H1 (cell line): ENCODE measurements around the gene UFSP1. TPM values are rescaled to one million over a fixed set of nuclear protein-coding genes. Genes with fewer than 3 reads are reported as not detected.

Source experiments
- BRCA1 ChIP-seq: IDR thresholded peaks from 2 replicates; pipeline ENCODE4 v1.6.1; 2012; ENCODE audit warnings: low read depth, low read length, improper control_type of control experiment
- CHD1 ChIP-seq: IDR thresholded peaks from 2 replicates; pipeline ENCODE4 v1.6.1; 2012; ENCODE audit warnings: low read depth, low read length, improper control_type of control experiment
- EGR1 ChIP-seq: IDR thresholded peaks from 2 replicates; pipeline ENCODE4 v1.6.1; 2011; ENCODE audit warnings: low read depth, low read length, borderline replicate concordance
- FOSL1 ChIP-seq: IDR thresholded peaks from 2 replicates; pipeline ENCODE4 v1.6.1; 2011; ENCODE audit warnings: mild to moderate bottlenecking, low read depth, low read length, moderate library complexity; ENCODE audit not compliant: insufficient read depth
- HDAC6 ChIP-seq: IDR thresholded peaks from one replicate; pipeline ENCODE4 v1.7.1; 2012; ENCODE audit warnings: low read depth, mild to moderate bottlenecking, inconsistent platforms, low read length, moderate library complexity
- KDM5A ChIP-seq: fragments of 200-600 bp; IDR thresholded peaks from 2 replicates; pipeline ENCODE4 v1.7.1; 2012; ENCODE audit warnings: mild to moderate bottlenecking, low read length, inconsistent platforms, mixed read lengths
- SAP30 ChIP-seq: fragments of 300-600 bp; sonication (generic); IDR thresholded peaks from 2 replicates; pipeline ENCODE4 v1.7.1; 2012; ENCODE audit warnings: low read length, moderate library complexity, mild to moderate bottlenecking, inconsistent platforms; ENCODE audit not compliant: insufficient read depth, insufficient replicate concordance
- polyA plus RNA-seq, 7 experiments: library from polyadenylated mRNA; depleted of rRNA in 3 of 7; stranded (reverse) in 5 of 7; unstranded in 2 of 7; fragments of >200 nt in 5 of 7; fragments of 200-250 nt in 2 of 7; gene quantifications; 1 replicate in 5 of 7; 2 replicates in 1 of 7; 4 replicates in 1 of 7; pipeline versions ENCODE4 v1.2.1 to v1.2.3, GENCODE V29; 2011 to 2013; ENCODE audit warnings: missing spikeins in 2 of 7, mixed read lengths in 2 of 7
- total RNA-seq: library from RNA; stranded (reverse); fragmentation: NEBNext Ultra II Directional; extraction: Animal tissue kit (Norgen Biotek cat#: 25700); gene quantifications from 2 replicates; pipeline ENCODE4 v1.2.1, GENCODE V29; 2021
- TF ChIP-seq, protein P1 (sequence below): fragments of 300-600 bp; sonication (generic); IDR thresholded peaks from 2 replicates; pipeline ENCODE4 v1.7.1; 2012; ENCODE audit warnings: low read length, moderate library complexity, mild to moderate bottlenecking, inconsistent platforms; ENCODE audit not compliant: insufficient replicate concordance

Gene UFSP1
- total and polyA plus RNA-seq, 2 of the 8 experiments (the other 6 are each of a cell fraction or from before 2014, with no cell fraction given), result 1.6 to 4.3 TPM

DNA sequence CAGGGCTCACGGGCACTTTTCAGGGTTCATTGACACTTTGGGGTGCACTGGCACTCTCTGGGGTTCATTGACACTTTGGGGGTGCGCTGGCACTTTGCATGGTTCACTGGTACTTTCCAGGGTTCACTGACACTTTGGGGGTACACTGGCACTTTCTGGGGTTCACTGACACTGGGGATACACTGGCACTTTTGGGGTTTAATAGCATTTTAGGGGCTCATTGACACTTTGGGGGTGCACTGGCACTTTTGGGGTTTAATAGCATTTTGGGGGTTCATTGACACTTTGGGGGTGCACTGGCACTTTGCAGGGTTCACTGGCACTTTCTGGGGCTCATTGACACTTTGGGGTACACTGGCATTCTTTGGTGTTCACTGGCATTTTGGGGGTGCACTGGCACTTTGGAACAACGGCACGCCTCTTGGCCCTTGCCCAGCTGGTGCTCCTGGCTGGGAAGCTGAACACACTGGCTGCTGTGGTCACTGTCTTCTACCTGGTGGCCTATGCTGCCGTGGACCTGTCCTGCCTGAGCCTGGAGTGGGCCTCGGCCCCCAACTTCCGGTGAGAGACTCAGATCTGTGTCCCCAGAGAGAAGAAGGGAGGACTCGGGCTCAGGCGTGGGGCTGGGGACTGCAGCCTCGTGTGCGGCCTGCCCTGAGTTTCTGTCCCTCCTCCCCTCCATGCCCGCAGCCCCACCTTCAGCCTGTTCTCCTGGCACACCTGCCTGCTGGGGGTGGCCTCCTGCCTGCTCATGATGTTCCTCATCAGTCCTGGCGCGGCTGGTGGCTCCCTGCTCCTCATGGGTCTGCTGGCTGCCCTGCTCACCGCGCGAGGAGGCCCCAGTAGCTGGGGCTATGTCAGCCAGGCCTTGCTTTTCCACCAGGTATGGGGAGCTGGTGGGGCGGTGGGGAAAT, 28.6 kb downstream of the UFSP1 start (continued):
- TF ChIP-seq, protein P1, sequence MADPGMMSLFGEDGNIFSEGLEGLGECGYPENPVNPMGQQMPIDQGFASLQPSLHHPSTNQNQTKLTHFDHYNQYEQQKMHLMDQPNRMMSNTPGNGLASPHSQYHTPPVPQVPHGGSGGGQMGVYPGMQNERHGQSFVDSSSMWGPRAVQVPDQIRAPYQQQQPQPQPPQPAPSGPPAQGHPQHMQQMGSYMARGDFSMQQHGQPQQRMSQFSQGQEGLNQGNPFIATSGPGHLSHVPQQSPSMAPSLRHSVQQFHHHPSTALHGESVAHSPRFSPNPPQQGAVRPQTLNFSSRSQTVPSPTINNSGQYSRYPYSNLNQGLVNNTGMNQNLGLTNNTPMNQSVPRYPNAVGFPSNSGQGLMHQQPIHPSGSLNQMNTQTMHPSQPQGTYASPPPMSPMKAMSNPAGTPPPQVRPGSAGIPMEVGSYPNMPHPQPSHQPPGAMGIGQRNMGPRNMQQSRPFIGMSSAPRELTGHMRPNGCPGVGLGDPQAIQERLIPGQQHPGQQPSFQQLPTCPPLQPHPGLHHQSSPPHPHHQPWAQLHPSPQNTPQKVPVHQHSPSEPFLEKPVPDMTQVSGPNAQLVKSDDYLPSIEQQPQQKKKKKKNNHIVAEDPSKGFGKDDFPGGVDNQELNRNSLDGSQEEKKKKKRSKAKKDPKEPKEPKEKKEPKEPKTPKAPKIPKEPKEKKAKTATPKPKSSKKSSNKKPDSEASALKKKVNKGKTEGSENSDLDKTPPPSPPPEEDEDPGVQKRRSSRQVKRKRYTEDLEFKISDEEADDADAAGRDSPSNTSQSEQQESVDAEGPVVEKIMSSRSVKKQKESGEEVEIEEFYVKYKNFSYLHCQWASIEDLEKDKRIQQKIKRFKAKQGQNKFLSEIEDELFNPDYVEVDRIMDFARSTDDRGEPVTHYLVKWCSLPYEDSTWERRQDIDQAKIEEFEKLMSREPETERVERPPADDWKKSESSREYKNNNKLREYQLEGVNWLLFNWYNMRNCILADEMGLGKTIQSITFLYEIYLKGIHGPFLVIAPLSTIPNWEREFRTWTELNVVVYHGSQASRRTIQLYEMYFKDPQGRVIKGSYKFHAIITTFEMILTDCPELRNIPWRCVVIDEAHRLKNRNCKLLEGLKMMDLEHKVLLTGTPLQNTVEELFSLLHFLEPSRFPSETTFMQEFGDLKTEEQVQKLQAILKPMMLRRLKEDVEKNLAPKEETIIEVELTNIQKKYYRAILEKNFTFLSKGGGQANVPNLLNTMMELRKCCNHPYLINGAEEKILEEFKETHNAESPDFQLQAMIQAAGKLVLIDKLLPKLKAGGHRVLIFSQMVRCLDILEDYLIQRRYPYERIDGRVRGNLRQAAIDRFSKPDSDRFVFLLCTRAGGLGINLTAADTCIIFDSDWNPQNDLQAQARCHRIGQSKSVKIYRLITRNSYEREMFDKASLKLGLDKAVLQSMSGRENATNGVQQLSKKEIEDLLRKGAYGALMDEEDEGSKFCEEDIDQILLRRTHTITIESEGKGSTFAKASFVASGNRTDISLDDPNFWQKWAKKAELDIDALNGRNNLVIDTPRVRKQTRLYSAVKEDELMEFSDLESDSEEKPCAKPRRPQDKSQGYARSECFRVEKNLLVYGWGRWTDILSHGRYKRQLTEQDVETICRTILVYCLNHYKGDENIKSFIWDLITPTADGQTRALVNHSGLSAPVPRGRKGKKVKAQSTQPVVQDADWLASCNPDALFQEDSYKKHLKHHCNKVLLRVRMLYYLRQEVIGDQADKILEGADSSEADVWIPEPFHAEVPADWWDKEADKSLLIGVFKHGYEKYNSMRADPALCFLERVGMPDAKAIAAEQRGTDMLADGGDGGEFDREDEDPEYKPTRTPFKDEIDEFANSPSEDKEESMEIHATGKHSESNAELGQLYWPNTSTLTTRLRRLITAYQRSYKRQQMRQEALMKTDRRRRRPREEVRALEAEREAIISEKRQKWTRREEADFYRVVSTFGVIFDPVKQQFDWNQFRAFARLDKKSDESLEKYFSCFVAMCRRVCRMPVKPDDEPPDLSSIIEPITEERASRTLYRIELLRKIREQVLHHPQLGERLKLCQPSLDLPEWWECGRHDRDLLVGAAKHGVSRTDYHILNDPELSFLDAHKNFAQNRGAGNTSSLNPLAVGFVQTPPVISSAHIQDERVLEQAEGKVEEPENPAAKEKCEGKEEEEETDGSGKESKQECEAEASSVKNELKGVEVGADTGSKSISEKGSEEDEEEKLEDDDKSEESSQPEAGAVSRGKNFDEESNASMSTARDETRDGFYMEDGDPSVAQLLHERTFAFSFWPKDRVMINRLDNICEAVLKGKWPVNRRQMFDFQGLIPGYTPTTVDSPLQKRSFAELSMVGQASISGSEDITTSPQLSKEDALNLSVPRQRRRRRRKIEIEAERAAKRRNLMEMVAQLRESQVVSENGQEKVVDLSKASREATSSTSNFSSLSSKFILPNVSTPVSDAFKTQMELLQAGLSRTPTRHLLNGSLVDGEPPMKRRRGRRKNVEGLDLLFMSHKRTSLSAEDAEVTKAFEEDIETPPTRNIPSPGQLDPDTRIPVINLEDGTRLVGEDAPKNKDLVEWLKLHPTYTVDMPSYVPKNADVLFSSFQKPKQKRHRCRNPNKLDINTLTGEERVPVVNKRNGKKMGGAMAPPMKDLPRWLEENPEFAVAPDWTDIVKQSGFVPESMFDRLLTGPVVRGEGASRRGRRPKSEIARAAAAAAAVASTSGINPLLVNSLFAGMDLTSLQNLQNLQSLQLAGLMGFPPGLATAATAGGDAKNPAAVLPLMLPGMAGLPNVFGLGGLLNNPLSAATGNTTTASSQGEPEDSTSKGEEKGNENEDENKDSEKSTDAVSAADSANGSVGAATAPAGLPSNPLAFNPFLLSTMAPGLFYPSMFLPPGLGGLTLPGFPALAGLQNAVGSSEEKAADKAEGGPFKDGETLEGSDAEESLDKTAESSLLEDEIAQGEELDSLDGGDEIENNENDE, result no peak
- TF ChIP-seq SAP30, result no peak
- no peak for TF ChIP-seq KDM5A
- no peak for TF ChIP-seq EGR1
- no peak for TF ChIP-seq BRCA1
- no peak for TF ChIP-seq CHD1
- TF ChIP-seq FOSL1, result no peak
- no peak for TF ChIP-seq HDAC6
